ENCODE measurements around the gene DEK. TPM values are rescaled to one million over a fixed set of nuclear protein-coding genes. Genes with fewer than 3 reads are reported as not detected.
A peak's percentile ranks its signal among the peaks of the same experiment; 100 is the strongest.

DEK gene
- total RNA-seq, 1 experiment from 2014 or later = 234 TPM

- CTCF ChIA-PET = no interaction called here
- H3K4me1 ChIP-seq (ENCODE audit: insufficient read depth, low read length, poor library complexity, severe bottlenecking) = no peaks in the 10 kb centered on the region
- no TSS peak for BruUV-seq (replicated peaks)
Measured at GRCh38 chr6:18206591-18206990, 57.7 kb downstream of the DEK start.

GRCh38 chr6:18204691-18205090 is 59.6 kb downstream of the DEK start:
- no peak for DNase-seq (ENCODE audit: low spot score)
- CTCF ChIA-PET = no interaction called here
- intact Hi-C loops (cut with micrococcal nuclease; ENCODE audit: unreplicated experiment) = no loop called here

More at GRCh38 chr6:18206591-18206990, 57.7 kb downstream of the DEK start:
- POLR2A ChIA-PET (ENCODE audit: low non-redundant PET) = no interaction called here
- Histone ChIP-seq H3K36me3 (ENCODE audit: insufficient read depth, low read length, poor library complexity, severe bottlenecking) (no peaks in the 10 kb centered on the region), H3K27ac (ENCODE audit: low read depth, low read length, poor library complexity, severe bottlenecking) (no peak overlapping the region), H3K9me3 (ENCODE audit: low read depth, low read length, poor library complexity, severe bottlenecking) (no peaks in the 10 kb centered on the region), H3K27me3 (replicated peaks; ENCODE audit: insufficient read depth, low read depth, low read length, poor library complexity) (no peaks in the 10 kb centered on the region), H3K4me3 (ENCODE audit: low read depth, low read length, poor library complexity, severe bottlenecking) (no peak overlapping the region)
- no peak for TF ChIP-seq EZH2 (IDR thresholded peaks at IDR 0.05; ENCODE audit: borderline replicate concordance, low read depth, low read length, poor library complexity, severe bottlenecking)
- no peak for TF ChIP-seq CTCF (conservative IDR thresholded peaks at IDR 0.05; ENCODE audit: low read depth, low read length)
- no peak for DNase-seq (ENCODE audit: low spot score)
- intact Hi-C loops (cut with micrococcal nuclease; ENCODE audit: unreplicated experiment) = no loop called here

GRCh38 chr6:18203786-18204185 is 60.5 kb downstream of the DEK start:
- H3K27ac ChIP-seq (ENCODE audit: low read depth, low read length, poor library complexity, severe bottlenecking) = no peak overlapping the region
- no peaks in the 10 kb centered on the region for H3K27me3 ChIP-seq (replicated peaks; ENCODE audit: insufficient read depth, low read depth, low read length, poor library complexity)
- no peaks in the 10 kb centered on the region for H3K36me3 ChIP-seq (ENCODE audit: insufficient read depth, low read length, poor library complexity, severe bottlenecking)
- DNase-seq (ENCODE audit: low spot score) = peak; percentile 68
- no peak overlapping the region for H3K4me3 ChIP-seq (ENCODE audit: low read depth, low read length, poor library complexity, severe bottlenecking)
- TF ChIP-seq CTCF (conservative IDR thresholded peaks at IDR 0.05; ENCODE audit: low read depth, low read length) (no peak), EZH2 (IDR thresholded peaks at IDR 0.05; ENCODE audit: borderline replicate concordance, low read depth, low read length, poor library complexity, severe bottlenecking) (no peak)
- ChIA-PET POLR2A (ENCODE audit: low non-redundant PET) (no interaction called here), CTCF (no interaction called here)
- H3K9me3 ChIP-seq (ENCODE audit: low read depth, low read length, poor library complexity, severe bottlenecking) = no peaks in the 10 kb centered on the region
- no TSS peak for BruUV-seq (replicated peaks)
- intact Hi-C loops (cut with micrococcal nuclease; ENCODE audit: unreplicated experiment) = no loop called here
- no peaks in the 10 kb centered on the region for H3K4me1 ChIP-seq (ENCODE audit: insufficient read depth, low read length, poor library complexity, severe bottlenecking)

More at GRCh38 chr6:18204691-18205090, 59.6 kb downstream of the DEK start:
- POLR2A ChIA-PET (ENCODE audit: low non-redundant PET) = no interaction called here
- Histone ChIP-seq H3K4me3 (ENCODE audit: low read depth, low read length, poor library complexity, severe bottlenecking) (no peak overlapping the region), H3K9me3 (ENCODE audit: low read depth, low read length, poor library complexity, severe bottlenecking) (no peaks in the 10 kb centered on the region), H3K36me3 (ENCODE audit: insufficient read depth, low read length, poor library complexity, severe bottlenecking) (no peaks in the 10 kb centered on the region), H3K27ac (ENCODE audit: low read depth, low read length, poor library complexity, severe bottlenecking) (no peak overlapping the region), H3K4me1 (ENCODE audit: insufficient read depth, low read length, poor library complexity, severe bottlenecking) (no peaks in the 10 kb centered on the region), H3K27me3 (replicated peaks; ENCODE audit: insufficient read depth, low read depth, low read length, poor library complexity) (no peaks in the 10 kb centered on the region)
- TF ChIP-seq EZH2 (IDR thresholded peaks at IDR 0.05; ENCODE audit: borderline replicate concordance, low read depth, low read length, poor library complexity, severe bottlenecking) (no peak), CTCF (conservative IDR thresholded peaks at IDR 0.05; ENCODE audit: low read depth, low read length) (no peak)
- no TSS peak for BruUV-seq (replicated peaks)

All from A673 (cell line).